ENCODE measurements around the gene ALMS1. TPM values are rescaled to one million over a fixed set of nuclear protein-coding genes. Genes with fewer than 3 reads are reported as not detected.

The ALMS1 gene
- total RNA-seq, 6 experiments from 2014 or later, result 7.3 to 9.8 (median 8.9) TPM

DNA sequence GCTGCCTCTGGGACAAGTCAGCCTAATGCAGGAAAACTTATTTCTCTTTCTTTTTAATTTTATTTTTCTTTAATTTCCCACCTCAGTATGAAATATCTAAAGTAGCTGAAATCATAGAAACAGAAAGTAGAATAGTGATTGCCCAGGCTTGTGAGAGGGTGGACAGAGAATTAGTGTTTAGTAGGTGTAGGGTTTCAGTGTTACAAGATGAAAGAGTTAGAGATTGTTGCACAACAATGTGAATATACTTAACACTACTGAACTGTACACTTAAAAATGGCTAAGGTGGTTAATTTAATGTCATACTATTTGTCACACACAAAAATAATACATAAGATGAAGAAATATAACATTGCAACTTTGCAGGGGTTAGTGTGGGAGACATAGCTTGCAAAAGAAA is 175.8 kb downstream of the ALMS1 start:
- H3K27ac Mint-ChIP-seq, result no peak overlapping the region
- TF ChIP-seq, protein P1, sequence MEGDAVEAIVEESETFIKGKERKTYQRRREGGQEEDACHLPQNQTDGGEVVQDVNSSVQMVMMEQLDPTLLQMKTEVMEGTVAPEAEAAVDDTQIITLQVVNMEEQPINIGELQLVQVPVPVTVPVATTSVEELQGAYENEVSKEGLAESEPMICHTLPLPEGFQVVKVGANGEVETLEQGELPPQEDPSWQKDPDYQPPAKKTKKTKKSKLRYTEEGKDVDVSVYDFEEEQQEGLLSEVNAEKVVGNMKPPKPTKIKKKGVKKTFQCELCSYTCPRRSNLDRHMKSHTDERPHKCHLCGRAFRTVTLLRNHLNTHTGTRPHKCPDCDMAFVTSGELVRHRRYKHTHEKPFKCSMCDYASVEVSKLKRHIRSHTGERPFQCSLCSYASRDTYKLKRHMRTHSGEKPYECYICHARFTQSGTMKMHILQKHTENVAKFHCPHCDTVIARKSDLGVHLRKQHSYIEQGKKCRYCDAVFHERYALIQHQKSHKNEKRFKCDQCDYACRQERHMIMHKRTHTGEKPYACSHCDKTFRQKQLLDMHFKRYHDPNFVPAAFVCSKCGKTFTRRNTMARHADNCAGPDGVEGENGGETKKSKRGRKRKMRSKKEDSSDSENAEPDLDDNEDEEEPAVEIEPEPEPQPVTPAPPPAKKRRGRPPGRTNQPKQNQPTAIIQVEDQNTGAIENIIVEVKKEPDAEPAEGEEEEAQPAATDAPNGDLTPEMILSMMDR (IDR thresholded peaks at IDR 0.05), result no peak
- H3K36me3 Mint-ChIP-seq (ENCODE audit: low read depth), result no peaks in the 10 kb centered on the region
- no peak for DNase-seq
- H3K9me3 Mint-ChIP-seq, result no peaks in the 10 kb centered on the region
- no peaks in the 10 kb centered on the region for H3K4me1 Mint-ChIP-seq (ENCODE audit: low read depth)
- no peak overlapping the region for H3K4me3 Mint-ChIP-seq
- no peaks in the 10 kb centered on the region for H3K27me3 Mint-ChIP-seq (ENCODE audit: insufficient read depth)

DNA sequence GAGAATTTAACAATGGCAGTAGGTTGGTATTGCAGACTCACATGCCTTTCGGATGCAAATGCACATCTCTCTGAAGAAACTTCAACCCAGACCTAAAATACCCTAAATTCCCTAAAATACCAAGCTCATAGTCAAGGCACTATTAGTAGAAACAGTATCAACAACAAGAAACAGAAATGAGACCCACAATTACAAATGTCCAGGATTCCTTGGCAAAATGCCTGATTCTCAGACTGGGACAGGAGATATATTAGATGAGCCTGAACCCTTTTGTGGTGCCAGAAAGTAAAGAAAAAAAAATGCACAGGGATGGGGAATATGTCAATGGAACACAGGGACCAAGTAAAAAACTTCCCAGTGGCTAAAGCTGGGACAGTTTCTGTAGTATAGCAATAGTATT is 179.3 kb downstream of the ALMS1 start:
- Mint-ChIP-seq H3K4me1 (ENCODE audit: low read depth) (no peaks in the 10 kb centered on the region), H3K36me3 (ENCODE audit: low read depth) (no peaks in the 10 kb centered on the region), H3K4me3 (no peak overlapping the region), H3K27me3 (ENCODE audit: insufficient read depth) (no peaks in the 10 kb centered on the region), H3K27ac (no peak overlapping the region), H3K9me3 (no peaks in the 10 kb centered on the region)
- DNase-seq, result no peak
- TF ChIP-seq, protein P1 (IDR thresholded peaks at IDR 0.05), result no peak

DNA sequence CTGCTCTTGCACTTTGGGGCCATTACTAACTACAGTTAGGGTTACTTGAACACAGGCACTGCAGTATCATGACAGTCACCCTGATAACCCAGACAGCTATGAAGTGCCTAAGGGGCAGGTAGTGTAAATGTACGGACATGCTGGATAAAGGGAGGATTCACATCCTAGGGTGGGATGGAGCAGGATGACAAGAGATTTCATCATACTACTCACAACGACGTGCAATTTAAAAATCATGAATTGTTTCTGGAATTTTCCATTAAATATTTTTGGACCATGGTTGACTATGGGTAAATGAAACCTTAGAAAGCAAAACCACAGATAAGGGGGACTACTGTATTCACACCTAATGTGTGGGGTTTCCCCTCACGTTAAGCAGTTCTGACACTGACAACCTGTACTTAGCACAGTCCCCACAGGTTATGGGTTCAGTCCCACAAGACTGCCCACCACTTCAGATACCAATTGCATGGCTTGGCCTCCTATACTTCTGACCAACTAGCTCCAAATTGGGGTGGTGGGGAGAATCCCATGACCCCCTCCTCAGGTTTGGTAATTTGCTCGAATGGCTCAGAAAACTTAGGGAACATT is 180.7 kb downstream of the ALMS1 start:
- no peaks in the 10 kb centered on the region for H3K36me3 Mint-ChIP-seq (ENCODE audit: low read depth)
- no peak overlapping the region for H3K27ac Mint-ChIP-seq
- no peaks in the 10 kb centered on the region for H3K4me1 Mint-ChIP-seq (ENCODE audit: low read depth)
- H3K27me3 Mint-ChIP-seq (ENCODE audit: insufficient read depth), result no peaks in the 10 kb centered on the region
- H3K9me3 Mint-ChIP-seq, result no peaks in the 10 kb centered on the region
- TF ChIP-seq, protein P1 (IDR thresholded peaks at IDR 0.05), result no peak
- DNase-seq, result no peak
- no peak overlapping the region for H3K4me3 Mint-ChIP-seq

DNA sequence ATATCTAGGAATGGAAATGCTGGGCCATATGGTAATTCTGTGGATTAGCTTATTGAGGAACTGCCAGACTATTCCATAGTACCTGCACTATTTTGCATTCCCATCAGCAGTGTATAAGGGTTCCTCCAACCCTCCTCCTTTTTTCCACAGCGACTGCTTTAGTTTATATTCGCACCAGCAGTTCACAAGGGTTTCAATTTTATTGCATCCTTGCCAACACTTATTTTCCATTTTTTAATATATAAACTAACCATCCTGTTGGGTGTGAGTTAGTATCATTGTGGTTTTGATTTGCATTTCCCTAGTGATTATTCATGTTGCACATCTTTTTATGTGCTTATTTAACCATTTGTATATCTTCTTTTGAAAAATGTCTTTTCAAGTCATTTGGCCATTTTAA is 189.6 kb downstream of the ALMS1 start:
- Mint-ChIP-seq H3K9me3 (no peaks in the 10 kb centered on the region), H3K27ac (no peak overlapping the region), H3K4me1 (ENCODE audit: low read depth) (no peaks in the 10 kb centered on the region), H3K4me3 (no peak overlapping the region), H3K27me3 (ENCODE audit: insufficient read depth) (peaks cover 1% of the 10 kb centered on the region; the same call in 1 of the 2 replicates), H3K36me3 (ENCODE audit: low read depth) (peaks cover 8% of the 10 kb centered on the region)
- TF ChIP-seq, protein P1 (IDR thresholded peaks at IDR 0.05), result no peak
- DNase-seq, result no peak

DNA sequence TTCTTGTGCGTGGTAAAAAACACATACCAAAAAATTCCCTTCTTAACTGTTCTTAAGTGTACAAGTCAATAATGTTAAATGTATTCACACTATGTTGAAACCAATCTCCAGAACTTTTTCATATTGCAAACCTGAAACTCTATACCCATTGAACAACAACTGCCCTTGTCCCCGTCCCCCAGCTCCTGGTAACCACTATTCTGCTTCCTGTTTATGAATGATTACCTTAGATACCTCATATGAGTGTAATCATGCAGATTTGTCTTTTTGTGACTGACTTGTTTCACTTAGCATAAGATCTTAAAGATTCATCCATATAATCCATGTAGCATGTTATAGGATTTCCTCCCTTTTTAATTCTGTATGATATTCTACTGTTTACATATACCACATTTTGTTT is 196.7 kb downstream of the ALMS1 start:
- Mint-ChIP-seq H3K27ac (no peak overlapping the region), H3K4me1 (ENCODE audit: low read depth) (no peaks in the 10 kb centered on the region), H3K36me3 (ENCODE audit: low read depth) (peaks cover 23% of the 10 kb centered on the region), H3K4me3 (no peak overlapping the region), H3K27me3 (ENCODE audit: insufficient read depth) (peaks cover 1% of the 10 kb centered on the region), H3K9me3 (peaks cover 10% of the 10 kb centered on the region)
- no peak for DNase-seq
- TF ChIP-seq, protein P1 (IDR thresholded peaks at IDR 0.05), result no peak
